Esophagus (tissue), 2 donors: ENCODE data around the gene CACNA1H. TPM values are rescaled to one million over a fixed set of nuclear protein-coding genes. Genes with fewer than 3 reads are reported as not detected.
A peak's percentile ranks its signal among the peaks of the same experiment; 100 is the strongest.

Experiments
- H3K27ac ChIP-seq, 2 donors: one replicate each; pipeline ENCODE4 v1.5.1; 2013; ENCODE audit warnings: low read depth in 2 of 2, mild to moderate bottlenecking in 2 of 2, inconsistent platforms in 1 of 2, low read length in 1 of 2, moderate library complexity in 1 of 2
- H3K27me3 ChIP-seq, 2 donors: one replicate each; pipeline ENCODE4 v1.6.1; 2013; ENCODE audit warnings: low read length in 2 of 2, control low read depth in 1 of 2, mild to moderate bottlenecking in 1 of 2; ENCODE audit not compliant: insufficient read depth in 2 of 2, control insufficient read depth in 1 of 2
- H3K36me3 ChIP-seq, 2 donors: one replicate each; pipeline ENCODE4 v1.6.1; 2013; ENCODE audit warnings: low read length in 1 of 2; ENCODE audit not compliant: control insufficient read depth in 2 of 2, insufficient read depth in 2 of 2
- H3K4me1 ChIP-seq, 2 donors: one replicate each; pipeline ENCODE4 v1.6.1; 2013; ENCODE audit warnings: low read length in 1 of 2; ENCODE audit not compliant: control insufficient read depth in 2 of 2, insufficient read depth in 2 of 2
- H3K4me3 ChIP-seq, 2 donors: one replicate each; pipeline ENCODE4 v1.5.1; 2013; ENCODE audit warnings: low read length in 2 of 2, mild to moderate bottlenecking in 2 of 2, low read depth in 1 of 2, moderate library complexity in 1 of 2
- H3K9me3 ChIP-seq, 2 donors: one replicate each; pipeline ENCODE4 v1.6.1; 2013; ENCODE audit warnings: mild to moderate bottlenecking in 2 of 2, low read depth in 1 of 2, low read length in 1 of 2, moderate library complexity in 1 of 2; ENCODE audit not compliant: control insufficient read depth in 2 of 2, insufficient read depth in 1 of 2
- WGBS, 2 donors: extraction: QIAGEN DNeasy Blood & Tissue Kit; methylation state at CpG; one replicate each; pipeline ENCODE4 v1.1.7; 2013; 5-methylcytosine and 5-hydroxymethylcytosine counted together
- polyA plus RNA-seq, 2 donors: library from polyadenylated mRNA; stranded (reverse); fragments of 200-250 nt; gene quantifications; one replicate each; pipeline ENCODE4 v1.2.3, GENCODE V29; 2013
- donor health status: healthy with polysubstance abuse.
- donor health status: Bipolar disorder and iron deficiency.

CACNA1H gene
- polyA plus RNA-seq, 2 donors = 6.4 to 6.5 TPM

GRCh38 chr16:1160773-1161348 is 8.0 kb downstream of the CACNA1H start:
- H3K27ac ChIP-seq = peak overlapping the region in 1 of 2 donors; percentile 68
- H3K36me3 ChIP-seq = no peaks in the 10 kb centered on the region
- 49 to 65% methylated on average over 34 of the region's 34 CpGs for WGBS, 2 donors
- peaks cover 7 to 11% of the 10 kb centered on the region in 2 donors for H3K4me1 ChIP-seq
- no peak overlapping the region for H3K4me3 ChIP-seq
- peaks cover 0 to 3% of the 10 kb centered on the region in 2 donors for H3K27me3 ChIP-seq
- H3K9me3 ChIP-seq = no peaks in the 10 kb centered on the region

- Histone ChIP-seq H3K4me1 (peaks cover 11% of the 10 kb centered on the region in 2 donors), H3K27me3 (peaks cover 0 to 3% of the 10 kb centered on the region in 2 donors), H3K4me3 (no peak overlapping the region), H3K27ac (no peak overlapping the region), H3K36me3 (no peaks in the 10 kb centered on the region), H3K9me3 (no peaks in the 10 kb centered on the region)
- 82 to 86% methylated on average over 38 of the region's 38 CpGs for WGBS, 2 donors
These were observed 10.0 kb downstream of the CACNA1H start for GRCh38 chr16:1162701-1163566.

- H3K27me3 ChIP-seq = peaks cover 0 to under 1% of the 10 kb centered on the region in 2 donors
- peaks cover 11 to 12% of the 10 kb centered on the region in 2 donors for H3K4me1 ChIP-seq
- no peak overlapping the region for H3K27ac ChIP-seq
- H3K9me3 ChIP-seq = no peaks in the 10 kb centered on the region
- H3K4me3 ChIP-seq = no peak overlapping the region
- no peaks in the 10 kb centered on the region for H3K36me3 ChIP-seq
- 67 to 68% methylated on average over 19 of the region's 19 CpGs for WGBS, 2 donors
These were observed 10.7 kb downstream of the CACNA1H start for GRCh38 chr16:1163567-1164055.

- no peaks in the 10 kb centered on the region for H3K27me3 ChIP-seq
- 88 to 91% methylated on average over 14 of the region's 14 CpGs for WGBS, 2 donors
- no peak overlapping the region for H3K27ac ChIP-seq
- peaks cover 11 to 13% of the 10 kb centered on the region in 2 donors for H3K4me1 ChIP-seq
- H3K4me3 ChIP-seq = no peak overlapping the region
- no peaks in the 10 kb centered on the region for H3K36me3 ChIP-seq
- H3K9me3 ChIP-seq = no peaks in the 10 kb centered on the region
These were observed 11.5 kb downstream of the CACNA1H start for GRCh38 chr16:1164382-1164781.

GRCh38 chr16:1164975-1165374 is 12.1 kb downstream of the CACNA1H start:
- Histone ChIP-seq H3K27ac (no peak overlapping the region), H3K4me1 (peaks cover 10 to 13% of the 10 kb centered on the region in 2 donors), H3K9me3 (no peaks in the 10 kb centered on the region), H3K36me3 (no peaks in the 10 kb centered on the region), H3K4me3 (no peak overlapping the region), H3K27me3 (no peaks in the 10 kb centered on the region)
- WGBS, 2 donors = 85 to 89% methylated on average over 17 of the region's 17 CpGs

- H3K27me3 ChIP-seq = no peaks in the 10 kb centered on the region
- H3K4me1 ChIP-seq = peaks cover 5 to 11% of the 10 kb centered on the region in 2 donors
- H3K36me3 ChIP-seq = no peaks in the 10 kb centered on the region
- no peaks in the 10 kb centered on the region for H3K9me3 ChIP-seq
- H3K27ac ChIP-seq = no peak overlapping the region
- H3K4me3 ChIP-seq = no peak overlapping the region
- 70 to 79% methylated on average over 12 of the region's 12 CpGs for WGBS, 2 donors
These were observed 12.6 kb downstream of the CACNA1H start for GRCh38 chr16:1165511-1165910.

GRCh38 chr16:1167276-1168107 is 14.6 kb downstream of the CACNA1H start:
- Histone ChIP-seq H3K36me3 (no peaks in the 10 kb centered on the region), H3K4me3 (no peak overlapping the region), H3K27me3 (no peaks in the 10 kb centered on the region), H3K27ac (peak overlapping the region in 1 of 2 donors; percentile 8), H3K4me1 (peaks cover 4 to 8% of the 10 kb centered on the region in 2 donors), H3K9me3 (no peaks in the 10 kb centered on the region)
- WGBS, 2 donors = 41 to 49% methylated on average over 52 of the region's 52 CpGs

GRCh38 chr16:1168837-1169236 is 15.9 kb downstream of the CACNA1H start:
- Histone ChIP-seq H3K27ac (peak overlapping the region; percentile 48 to 55), H3K27me3 (no peaks in the 10 kb centered on the region), H3K4me1 (peaks cover 3 to 4% of the 10 kb centered on the region in 2 donors), H3K9me3 (no peaks in the 10 kb centered on the region), H3K36me3 (no peaks in the 10 kb centered on the region), H3K4me3 (no peak overlapping the region)
- 69 to 83% methylated on average over 18 of the region's 18 CpGs for WGBS, 2 donors
